ENCODE results near the gene GALM. TPM values are rescaled to one million over a fixed set of nuclear protein-coding genes. Genes with fewer than 3 reads are reported as not detected.

Gene GALM
- polyA plus RNA-seq, 2 of the 4 experiments (the other 2 are of a cell fraction) = 33.4 to 34.2 TPM

DNA sequence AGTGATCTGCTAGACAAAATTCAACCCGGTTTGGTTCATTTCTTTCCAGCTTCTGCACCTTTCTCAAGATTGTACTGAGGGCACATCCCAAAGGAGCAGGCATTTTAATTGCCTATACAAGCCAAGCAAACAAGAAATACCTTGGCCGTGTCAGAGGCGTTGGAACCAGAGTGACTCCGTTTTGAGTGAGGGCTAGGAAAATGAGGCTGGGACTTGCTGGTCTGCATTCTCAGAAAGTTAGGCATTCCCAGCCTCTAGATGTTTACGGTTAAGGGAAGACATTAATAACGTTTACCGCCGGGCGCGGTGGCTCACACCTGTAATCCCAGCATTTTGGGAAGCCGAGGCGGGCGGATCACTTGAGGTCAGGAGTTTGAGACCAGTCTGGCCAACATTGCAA is 110.6 kb downstream of the GALM start:
- Histone ChIP-seq H3K4me2 (no peak overlapping the region), H3K4me1 (peaks cover 14% of the 10 kb centered on the region; the same call in 2 of the 3 replicates), H3K9me3 (no peaks in the 10 kb centered on the region), H3K27ac (no peak overlapping the region), H3K4me3 (no peak overlapping the region)
- ChIA-PET POLR2A (interaction anchor here (2.2 to 2.8 kb wide), 2 partner anchors 25 kb away, joined by 17 to 24 read pairs; partner anchors contain the start of gene SRSF7), CTCF (no interaction called here)
- ATAC-seq = no peak
- TF ChIP-seq SMC3 (IDR thresholded peaks at IDR 0.05) = no peak
- no peak for TF ChIP-seq TFCP2L1 (CRISPR knock-in tag; IDR thresholded peaks at IDR 0.05)
- no peak for TF ChIP-seq CHD2 (IDR thresholded peaks at IDR 0.05; ENCODE audit: low read length, partially characterized antibody)
- no peak for TF ChIP-seq RARB (CRISPR knock-in tag; IDR thresholded peaks at IDR 0.05)
- TF ChIP-seq ZNF302 (CRISPR knock-in tag; IDR thresholded peaks at IDR 0.05) = no peak
- TF ChIP-seq CBX2 (IDR thresholded peaks at IDR 0.05; ENCODE audit: borderline replicate concordance, low read depth) = no peak
- TF ChIP-seq, protein P1, sequence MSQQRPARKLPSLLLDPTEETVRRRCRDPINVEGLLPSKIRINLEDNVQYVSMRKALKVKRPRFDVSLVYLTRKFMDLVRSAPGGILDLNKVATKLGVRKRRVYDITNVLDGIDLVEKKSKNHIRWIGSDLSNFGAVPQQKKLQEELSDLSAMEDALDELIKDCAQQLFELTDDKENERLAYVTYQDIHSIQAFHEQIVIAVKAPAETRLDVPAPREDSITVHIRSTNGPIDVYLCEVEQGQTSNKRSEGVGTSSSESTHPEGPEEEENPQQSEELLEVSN (IDR thresholded peaks at IDR 0.05; ENCODE audit: borderline replicate concordance, low read depth) = no peak
- FAIRE-seq = no peak
- DNase-seq (ENCODE audit: low read depth in 1 of 2, low spot score in 1 of 2) = no peak
- 86% methylated on average over 13 of the region's 13 CpGs for WGBS (ENCODE audit: missing lambda C conversion rate)

DNA sequence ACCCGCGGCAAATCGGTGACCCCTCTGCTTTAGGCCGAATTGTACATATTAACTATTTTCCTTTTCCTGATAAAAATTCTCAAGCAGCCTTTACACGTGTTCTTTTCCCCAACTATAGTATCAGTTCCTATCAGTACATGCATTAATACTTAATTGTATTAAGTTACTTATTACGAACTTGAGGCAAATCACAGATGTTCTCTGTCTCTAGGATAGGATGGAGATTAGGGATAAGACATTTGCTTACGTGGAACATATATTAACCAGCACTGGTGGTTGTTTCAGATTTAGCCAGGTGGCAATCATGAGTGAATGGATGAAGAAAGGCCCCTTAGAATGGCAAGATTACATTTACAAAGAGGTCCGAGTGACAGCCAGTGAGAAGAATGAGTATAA is 112.8 kb downstream of the GALM start:
- Histone ChIP-seq H3K9me3 (no peaks in the 10 kb centered on the region), H3K4me1 (peaks cover 6% of the 10 kb centered on the region; the same call in 2 of the 3 replicates), H3K4me3 (peak overlapping the region; percentile 78), H3K27ac (peak overlapping the region; percentile 83 to 90), H3K4me2 (peak overlapping the region; percentile 85)
- 5% methylated on average over 8 of the region's 8 CpGs for WGBS (ENCODE audit: missing lambda C conversion rate)
- TF ChIP-seq BHLHE40 (IDR thresholded peaks at IDR 0.05; ENCODE audit: low read depth, low read length) (no peak), JUN (IDR thresholded peaks at IDR 0.05) (no peak), RAD21 (conservative IDR thresholded peaks at IDR 0.05 in 1 of 2, IDR thresholded peaks at IDR 0.05 in 1 of 2) (no peak), PHF8 (IDR thresholded peaks at IDR 0.05; ENCODE audit: borderline replicate concordance, low read depth) (no peak), GATA3 (IDR thresholded peaks at IDR 0.05; ENCODE audit: borderline replicate concordance) (no peak), TFCP2L1 (CRISPR knock-in tag; IDR thresholded peaks at IDR 0.05) (no peak), CHD4 (IDR thresholded peaks at IDR 0.05; ENCODE audit: borderline replicate concordance) (no peak), ESRRA (IDR thresholded peaks at IDR 0.05; ENCODE audit: borderline replicate concordance, low read length) (no peak), FOSB (CRISPR knock-in tag; IDR thresholded peaks at IDR 0.05) (no peak), MYC (IDR thresholded peaks at IDR 0.05; ENCODE audit: borderline replicate concordance, low read length) (no peak)
- TF ChIP-seq, protein P2, sequence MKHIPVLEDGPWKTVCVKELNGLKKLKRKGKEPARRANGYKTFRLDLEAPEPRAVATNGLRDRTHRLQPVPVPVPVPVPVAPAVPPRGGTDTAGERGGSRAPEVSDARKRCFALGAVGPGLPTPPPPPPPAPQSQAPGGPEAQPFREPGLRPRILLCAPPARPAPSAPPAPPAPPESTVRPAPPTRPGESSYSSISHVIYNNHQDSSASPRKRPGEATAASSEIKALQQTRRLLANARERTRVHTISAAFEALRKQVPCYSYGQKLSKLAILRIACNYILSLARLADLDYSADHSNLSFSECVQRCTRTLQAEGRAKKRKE (CRISPR knock-in tag; IDR thresholded peaks at IDR 0.05; ENCODE audit: low read depth) = no peak
- TF ChIP-seq, protein P3, sequence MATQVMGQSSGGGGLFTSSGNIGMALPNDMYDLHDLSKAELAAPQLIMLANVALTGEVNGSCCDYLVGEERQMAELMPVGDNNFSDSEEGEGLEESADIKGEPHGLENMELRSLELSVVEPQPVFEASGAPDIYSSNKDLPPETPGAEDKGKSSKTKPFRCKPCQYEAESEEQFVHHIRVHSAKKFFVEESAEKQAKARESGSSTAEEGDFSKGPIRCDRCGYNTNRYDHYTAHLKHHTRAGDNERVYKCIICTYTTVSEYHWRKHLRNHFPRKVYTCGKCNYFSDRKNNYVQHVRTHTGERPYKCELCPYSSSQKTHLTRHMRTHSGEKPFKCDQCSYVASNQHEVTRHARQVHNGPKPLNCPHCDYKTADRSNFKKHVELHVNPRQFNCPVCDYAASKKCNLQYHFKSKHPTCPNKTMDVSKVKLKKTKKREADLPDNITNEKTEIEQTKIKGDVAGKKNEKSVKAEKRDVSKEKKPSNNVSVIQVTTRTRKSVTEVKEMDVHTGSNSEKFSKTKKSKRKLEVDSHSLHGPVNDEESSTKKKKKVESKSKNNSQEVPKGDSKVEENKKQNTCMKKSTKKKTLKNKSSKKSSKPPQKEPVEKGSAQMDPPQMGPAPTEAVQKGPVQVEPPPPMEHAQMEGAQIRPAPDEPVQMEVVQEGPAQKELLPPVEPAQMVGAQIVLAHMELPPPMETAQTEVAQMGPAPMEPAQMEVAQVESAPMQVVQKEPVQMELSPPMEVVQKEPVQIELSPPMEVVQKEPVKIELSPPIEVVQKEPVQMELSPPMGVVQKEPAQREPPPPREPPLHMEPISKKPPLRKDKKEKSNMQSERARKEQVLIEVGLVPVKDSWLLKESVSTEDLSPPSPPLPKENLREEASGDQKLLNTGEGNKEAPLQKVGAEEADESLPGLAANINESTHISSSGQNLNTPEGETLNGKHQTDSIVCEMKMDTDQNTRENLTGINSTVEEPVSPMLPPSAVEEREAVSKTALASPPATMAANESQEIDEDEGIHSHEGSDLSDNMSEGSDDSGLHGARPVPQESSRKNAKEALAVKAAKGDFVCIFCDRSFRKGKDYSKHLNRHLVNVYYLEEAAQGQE (IDR thresholded peaks at IDR 0.05) = no peak
- TF ChIP-seq, protein P4, sequence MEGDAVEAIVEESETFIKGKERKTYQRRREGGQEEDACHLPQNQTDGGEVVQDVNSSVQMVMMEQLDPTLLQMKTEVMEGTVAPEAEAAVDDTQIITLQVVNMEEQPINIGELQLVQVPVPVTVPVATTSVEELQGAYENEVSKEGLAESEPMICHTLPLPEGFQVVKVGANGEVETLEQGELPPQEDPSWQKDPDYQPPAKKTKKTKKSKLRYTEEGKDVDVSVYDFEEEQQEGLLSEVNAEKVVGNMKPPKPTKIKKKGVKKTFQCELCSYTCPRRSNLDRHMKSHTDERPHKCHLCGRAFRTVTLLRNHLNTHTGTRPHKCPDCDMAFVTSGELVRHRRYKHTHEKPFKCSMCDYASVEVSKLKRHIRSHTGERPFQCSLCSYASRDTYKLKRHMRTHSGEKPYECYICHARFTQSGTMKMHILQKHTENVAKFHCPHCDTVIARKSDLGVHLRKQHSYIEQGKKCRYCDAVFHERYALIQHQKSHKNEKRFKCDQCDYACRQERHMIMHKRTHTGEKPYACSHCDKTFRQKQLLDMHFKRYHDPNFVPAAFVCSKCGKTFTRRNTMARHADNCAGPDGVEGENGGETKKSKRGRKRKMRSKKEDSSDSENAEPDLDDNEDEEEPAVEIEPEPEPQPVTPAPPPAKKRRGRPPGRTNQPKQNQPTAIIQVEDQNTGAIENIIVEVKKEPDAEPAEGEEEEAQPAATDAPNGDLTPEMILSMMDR (IDR thresholded peaks at IDR 0.05) = no peak
- DNase-seq (ENCODE audit: low read depth in 1 of 2, low spot score in 1 of 2) (no peak), FAIRE-seq (no peak), ATAC-seq (no peak)
- CTCF ChIA-PET = interaction anchor here (1.0 to 1.7 kb wide), 2 partner anchors 10 to 38 kb away, joined by 3 to 4 read pairs; no protein-coding TSS in a partner anchor
- POLR2A ChIA-PET = interaction anchor here (2.8 kb wide), 1 partner anchor 27 kb away, joined by 17 read pairs; the partner anchor contains the start of gene SRSF7
